HG02759 (cell line): ENCODE data around the gene GRK1.

Source experiments
- ATAC-seq: cut with Tn5 transposase; IDR thresholded peaks from one replicate; pipeline ENCODE4 v1.9.1; 2021; ENCODE audit warnings: mild to moderate bottlenecking, moderate library complexity; ENCODE audit not compliant: unreplicated experiment

The GRK1 gene

GRCh38 chr13:113771709-113772331 lies 104.8 kb downstream of the GRK1 start:
- ATAC-seq, result no peak

- no peak for ATAC-seq
Observed at GRCh38 chr13:113774177-113775107, 107.4 kb downstream of the GRK1 start.

GRCh38 chr13:113775451-113776145 lies 108.6 kb downstream of the GRK1 start:
- no peak for ATAC-seq

GRCh38 chr13:113776231-113777125 lies 109.5 kb downstream of the GRK1 start:
- no peak for ATAC-seq

- ATAC-seq, result no peak
Observed at GRCh38 chr13:113777311-113778260, 110.6 kb downstream of the GRK1 start.

GRCh38 chr13:113781571-113781970 lies 114.6 kb downstream of the GRK1 start:
- ATAC-seq, result no peak

GRCh38 chr13:113782472-113782871 lies 115.5 kb downstream of the GRK1 start:
- no peak for ATAC-seq

GRCh38 chr13:113783200-113783881 lies 116.3 kb downstream of the GRK1 start:
- ATAC-seq, result no peak

- no peak for ATAC-seq
Observed at GRCh38 chr13:113783966-113784644, 117.1 kb downstream of the GRK1 start.

GRCh38 chr13:113784645-113785024 lies 117.6 kb downstream of the GRK1 start:
- no peak for ATAC-seq

GRCh38 chr13:113785051-113786010 lies 118.3 kb downstream of the GRK1 start:
- ATAC-seq, result no peak

GRCh38 chr13:113786262-113786841 lies 119.3 kb downstream of the GRK1 start:
- ATAC-seq, result no peak
